GM21825 (cell line): ENCODE measurements around the gene CPVL.

ENCODE experiments used
- ATAC-seq: cut with Tn5 transposase; IDR thresholded peaks from one replicate; pipeline ENCODE4 v1.9.1; 2021; ENCODE audit warnings: mild to moderate bottlenecking, moderate library complexity; ENCODE audit not compliant: unreplicated experiment

CPVL gene

DNA sequence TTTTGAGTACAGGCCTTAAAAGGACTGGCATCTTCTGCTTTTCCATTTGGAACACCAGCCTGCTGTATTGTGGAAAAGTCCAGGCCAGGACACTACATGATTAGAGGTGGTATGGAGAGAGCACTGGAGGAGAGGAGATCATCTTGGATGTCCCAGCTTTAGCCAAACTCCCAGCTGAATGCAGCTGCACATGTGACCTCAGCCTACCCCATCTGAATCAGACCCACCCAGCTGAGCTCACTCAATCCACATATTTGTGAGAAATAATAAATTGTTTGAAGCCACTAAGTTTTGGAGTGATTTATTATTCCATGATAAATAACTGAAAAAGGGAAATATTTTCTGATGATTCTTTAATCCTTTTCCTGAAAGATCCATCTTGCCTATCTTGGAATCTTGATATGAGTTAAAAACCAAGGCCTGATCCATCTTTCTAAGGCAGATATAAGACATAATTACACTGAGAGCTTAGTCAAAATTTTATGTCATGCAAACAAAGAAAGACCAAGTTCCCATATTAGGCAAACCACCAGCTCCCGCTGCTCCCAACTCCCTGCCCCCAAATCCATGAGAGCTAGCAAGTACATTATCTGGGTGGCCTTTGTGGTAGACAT, 133.1 kb downstream of the CPVL start:
- no peak for ATAC-seq

DNA sequence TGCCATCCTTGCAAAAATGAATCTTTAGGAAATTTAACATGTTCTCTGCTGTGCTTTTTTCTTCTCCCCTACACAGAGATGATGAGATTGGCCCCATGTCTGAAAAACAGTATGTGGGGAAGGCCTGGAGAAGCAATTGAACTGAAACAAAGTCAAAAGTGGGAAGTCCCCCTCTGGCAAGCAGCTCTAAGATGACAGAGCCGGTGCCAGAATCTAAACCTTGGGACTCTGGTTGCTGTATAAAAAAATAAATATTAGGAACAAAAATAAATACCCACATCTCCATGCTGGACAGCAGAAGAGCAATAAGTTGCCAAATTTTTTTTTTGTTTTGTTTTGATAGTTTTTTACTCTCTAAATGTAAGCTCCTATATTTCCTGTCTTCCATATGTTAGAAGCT, 136.4 kb downstream of the CPVL start:
- no peak for ATAC-seq

DNA sequence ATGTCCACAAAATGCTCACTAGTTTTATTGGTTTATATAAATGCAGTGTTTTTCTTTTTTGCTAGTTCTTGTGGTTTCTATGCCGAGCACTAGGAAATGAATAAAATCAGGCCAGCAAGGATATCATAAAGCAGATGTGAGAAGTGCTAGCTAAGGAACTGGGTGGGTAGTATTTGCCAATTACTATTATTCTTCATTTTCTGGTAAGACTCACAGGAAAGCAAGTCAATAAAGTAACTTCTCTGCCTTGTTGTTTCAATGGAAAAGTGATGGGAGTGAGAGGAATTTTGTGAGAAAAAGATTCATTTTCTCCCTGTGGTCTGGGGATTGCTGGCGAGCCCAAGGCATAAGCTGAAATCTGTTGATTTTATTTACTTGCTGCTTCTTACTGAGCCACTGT, 137.7 kb downstream of the CPVL start:
- no peak for ATAC-seq

DNA sequence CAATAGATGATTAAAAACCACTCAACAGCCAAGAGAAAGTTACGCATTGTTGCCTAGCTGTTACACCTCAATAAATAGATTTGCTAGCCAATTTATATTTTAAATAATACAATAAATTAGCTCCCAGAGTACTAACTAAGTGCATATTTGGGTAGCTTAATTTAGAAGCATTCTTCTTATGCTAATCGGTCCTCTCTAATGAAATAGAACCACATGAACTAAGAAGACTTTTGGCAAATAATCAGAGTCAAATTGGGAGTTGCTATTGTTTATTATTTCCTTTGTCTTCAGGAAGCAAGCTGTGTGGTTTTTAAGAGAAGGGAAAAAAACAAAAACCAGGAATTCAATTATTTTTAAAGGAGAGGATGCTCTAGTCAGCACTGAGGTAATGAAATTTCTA, 139.2 kb downstream of the CPVL start:
- no peak for ATAC-seq

DNA sequence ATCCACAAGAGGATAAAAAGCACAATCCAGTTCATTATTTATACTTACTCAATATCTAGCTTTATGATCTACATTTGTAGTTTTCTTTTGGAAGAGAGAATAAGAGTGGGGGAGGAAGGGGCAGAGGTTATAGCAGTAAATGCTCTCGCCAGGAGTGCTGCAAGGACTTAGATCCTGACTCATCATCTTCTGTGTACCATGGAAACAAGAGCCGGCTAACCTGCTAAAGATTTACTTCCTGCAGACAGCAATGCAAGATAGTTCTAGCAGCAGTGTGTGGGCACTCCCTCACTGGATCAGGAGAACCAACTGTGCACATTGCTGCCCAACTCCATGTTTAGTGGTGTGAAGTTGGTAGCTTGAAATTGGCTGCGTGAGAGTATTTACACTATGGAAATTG, 140.5 kb downstream of the CPVL start:
- ATAC-seq: no peak

DNA sequence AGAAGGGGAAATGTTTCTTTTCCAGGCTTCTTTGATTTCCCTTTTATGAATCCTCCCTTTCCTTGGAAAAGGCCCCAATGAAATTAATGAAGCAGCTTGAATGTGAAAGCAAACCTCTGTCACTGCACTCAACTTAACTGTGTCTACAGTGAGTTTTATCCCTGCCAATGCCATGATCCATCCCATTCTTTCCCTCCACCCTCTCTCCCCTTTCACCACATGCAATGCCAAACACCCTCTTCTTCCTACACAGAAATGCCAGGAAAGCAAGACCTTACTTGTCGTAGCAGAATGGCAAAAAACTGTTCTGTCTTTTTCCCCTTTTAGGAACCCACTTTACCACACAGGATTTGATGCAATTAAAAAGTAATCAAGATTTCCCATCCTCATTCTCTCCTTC, 140.9 kb downstream of the CPVL start:
- no peak for ATAC-seq

DNA sequence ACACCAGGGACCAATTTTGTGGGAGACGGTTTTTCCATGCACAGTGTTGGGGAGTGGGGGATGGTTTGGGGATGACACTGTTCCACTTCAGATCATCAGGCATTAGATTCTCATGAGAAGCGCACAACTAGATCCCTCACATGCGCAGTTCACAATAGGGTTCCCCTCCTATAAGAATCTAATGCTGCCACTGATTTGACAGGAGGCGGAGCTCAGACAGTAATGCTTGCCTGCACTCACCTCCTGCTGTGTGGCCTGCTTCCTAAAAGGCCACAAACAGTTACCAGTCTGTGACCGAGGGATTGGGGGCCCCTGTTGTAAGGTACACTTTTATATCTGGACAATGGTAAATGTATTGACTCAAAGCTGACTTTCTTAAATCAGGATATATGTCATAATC, 142.6 kb downstream of the CPVL start:
- no peak for ATAC-seq

DNA sequence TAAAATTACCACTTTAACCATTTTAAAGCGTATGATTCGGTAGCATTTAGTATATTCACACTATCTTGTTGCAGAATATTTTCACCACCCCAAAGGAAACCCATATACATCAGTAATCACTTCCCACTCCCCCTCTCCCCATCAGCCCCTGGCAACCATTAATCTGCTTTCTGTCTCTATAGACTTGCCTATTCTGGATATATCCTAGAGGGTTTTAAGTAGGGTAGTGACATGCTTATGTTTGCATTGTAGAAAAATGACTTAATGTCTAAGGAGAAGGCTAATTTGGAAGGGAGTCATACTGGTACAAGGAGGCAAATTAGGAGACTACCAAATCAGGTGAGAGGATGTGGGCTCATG, 145.6 kb downstream of the CPVL start:
- ATAC-seq: no peak

DNA sequence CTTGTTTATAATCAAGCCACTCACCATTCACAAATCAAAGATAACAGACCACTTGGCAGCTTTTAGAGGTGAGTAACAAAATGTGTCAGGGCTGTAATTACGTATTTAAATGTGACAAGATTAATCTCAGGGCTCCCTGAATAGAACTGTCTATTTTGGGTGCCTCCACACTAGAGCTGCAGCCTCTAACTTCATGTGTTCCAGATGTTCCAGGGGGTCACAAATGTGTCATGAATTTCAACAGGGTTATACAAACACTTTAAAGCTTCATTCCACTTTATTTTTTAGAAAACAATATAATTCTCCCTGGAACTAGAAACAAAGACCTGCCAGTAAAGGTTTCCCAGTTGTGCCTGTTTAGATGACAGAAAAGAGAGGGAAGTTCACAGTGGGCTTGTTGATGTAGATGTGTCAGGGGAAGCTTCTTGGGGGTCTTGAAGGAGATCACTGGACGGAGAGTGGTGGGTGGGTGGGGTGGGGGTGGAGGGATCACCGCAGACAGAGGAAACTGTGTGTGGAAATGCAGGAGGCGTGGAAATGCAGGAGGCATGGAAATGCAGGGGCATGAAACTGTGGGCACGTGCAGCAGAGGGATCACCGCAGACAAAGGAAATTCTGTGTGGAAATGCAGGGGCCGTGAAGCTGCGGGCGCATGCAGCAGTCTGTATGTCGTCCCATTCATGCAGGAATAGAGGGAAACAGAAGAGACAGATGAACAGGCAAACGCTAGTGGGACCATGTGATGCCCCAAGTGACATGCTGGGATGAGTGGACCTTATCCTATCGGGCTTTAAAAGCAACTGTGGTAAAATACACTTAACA, 146.2 kb downstream of the CPVL start:
- ATAC-seq: no peak

DNA sequence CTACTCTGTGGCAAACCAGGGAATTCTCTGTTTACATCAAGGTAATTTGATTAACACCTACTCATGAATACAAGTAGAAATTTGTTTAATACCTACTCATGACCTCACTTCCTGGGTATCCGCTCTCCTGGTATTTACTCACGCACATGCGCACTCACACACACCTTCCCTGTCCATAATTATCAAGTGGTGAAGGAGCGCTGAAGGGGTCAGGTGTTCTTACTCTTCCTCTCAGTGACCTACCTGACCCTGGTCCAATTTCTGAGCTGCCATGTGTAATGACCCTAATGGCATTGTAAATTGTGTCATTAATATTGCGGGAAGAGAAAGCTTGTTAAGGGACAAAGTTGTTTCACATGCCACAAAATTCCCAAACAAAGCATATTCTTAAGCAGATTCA, 146.9 kb downstream of the CPVL start:
- ATAC-seq: no peak

DNA sequence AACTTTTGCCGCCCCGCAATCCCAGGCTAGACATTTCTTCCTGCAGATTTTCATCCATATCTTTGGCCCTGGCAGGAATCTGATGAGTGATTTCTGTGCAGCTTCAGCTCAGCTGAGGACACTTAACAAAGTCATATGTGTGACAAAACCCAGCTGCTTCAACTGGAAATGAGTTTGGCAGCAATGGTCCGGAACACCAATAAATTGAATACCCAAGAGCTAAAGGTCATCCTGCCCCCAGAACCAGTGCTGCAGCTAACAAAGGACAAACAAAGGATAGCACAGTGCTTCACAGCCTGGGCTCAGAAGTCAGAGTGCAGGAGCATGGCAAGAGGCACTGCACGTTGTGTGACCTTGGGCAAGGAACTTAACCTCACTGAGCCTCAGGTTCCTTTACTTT, 148.2 kb downstream of the CPVL start:
- no peak for ATAC-seq

DNA sequence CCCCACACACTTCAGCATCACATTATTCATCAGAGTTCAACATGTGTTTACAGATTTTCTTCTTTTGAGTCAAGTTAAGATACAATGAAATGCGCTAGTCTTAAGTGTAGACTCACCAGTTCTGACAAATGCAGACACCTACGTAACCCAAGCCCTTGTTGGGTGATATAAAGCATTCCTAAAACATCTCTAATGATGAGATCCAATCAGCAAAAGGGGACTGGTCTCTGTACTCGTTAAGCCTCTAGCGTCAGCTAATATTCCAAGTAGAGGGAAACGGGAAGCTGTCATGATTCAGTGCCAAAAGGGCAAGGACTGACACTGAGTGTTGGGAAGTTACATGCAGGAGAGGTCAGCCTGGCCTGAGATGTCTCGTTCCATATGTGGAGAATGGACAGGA, 149.5 kb downstream of the CPVL start:
- no peak for ATAC-seq

DNA sequence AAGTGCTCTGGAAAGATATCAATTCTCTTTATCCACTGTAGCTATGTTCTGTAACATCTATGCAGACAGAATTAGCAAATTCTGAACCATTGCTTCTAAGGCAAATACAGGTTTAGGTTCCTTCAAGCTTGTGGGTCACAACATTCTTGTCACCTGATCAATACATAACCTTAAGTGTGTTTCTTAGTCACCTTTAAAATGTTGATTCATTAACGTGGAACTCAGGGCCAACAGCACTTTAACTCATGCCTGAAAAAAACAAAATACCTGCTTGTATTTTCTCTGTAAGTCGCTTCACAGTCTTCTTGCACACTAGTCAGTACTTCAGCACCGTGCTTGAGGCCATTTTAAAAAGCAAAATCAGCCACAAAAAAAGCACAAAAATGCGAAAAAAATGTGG, 153.0 kb downstream of the CPVL start:
- ATAC-seq: no peak

DNA sequence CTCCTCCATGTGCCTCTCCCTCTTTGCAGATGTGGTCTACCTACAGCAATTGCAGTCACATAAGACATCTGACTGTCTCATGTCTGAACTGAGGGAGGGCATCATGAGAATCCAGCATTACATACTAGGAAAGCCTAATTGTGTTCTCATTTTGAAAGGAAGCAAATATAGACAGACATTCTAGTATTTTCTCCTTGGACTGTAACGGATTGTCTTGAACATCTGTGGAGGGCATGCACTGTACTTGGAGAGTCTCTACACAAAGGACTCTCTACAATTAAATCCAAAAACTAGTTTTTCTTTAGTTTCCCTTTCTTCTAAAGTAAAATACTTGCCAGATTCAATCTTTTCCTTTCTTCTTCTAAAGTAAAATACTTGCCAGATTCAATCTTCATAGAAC, 153.5 kb downstream of the CPVL start:
- no peak for ATAC-seq

DNA sequence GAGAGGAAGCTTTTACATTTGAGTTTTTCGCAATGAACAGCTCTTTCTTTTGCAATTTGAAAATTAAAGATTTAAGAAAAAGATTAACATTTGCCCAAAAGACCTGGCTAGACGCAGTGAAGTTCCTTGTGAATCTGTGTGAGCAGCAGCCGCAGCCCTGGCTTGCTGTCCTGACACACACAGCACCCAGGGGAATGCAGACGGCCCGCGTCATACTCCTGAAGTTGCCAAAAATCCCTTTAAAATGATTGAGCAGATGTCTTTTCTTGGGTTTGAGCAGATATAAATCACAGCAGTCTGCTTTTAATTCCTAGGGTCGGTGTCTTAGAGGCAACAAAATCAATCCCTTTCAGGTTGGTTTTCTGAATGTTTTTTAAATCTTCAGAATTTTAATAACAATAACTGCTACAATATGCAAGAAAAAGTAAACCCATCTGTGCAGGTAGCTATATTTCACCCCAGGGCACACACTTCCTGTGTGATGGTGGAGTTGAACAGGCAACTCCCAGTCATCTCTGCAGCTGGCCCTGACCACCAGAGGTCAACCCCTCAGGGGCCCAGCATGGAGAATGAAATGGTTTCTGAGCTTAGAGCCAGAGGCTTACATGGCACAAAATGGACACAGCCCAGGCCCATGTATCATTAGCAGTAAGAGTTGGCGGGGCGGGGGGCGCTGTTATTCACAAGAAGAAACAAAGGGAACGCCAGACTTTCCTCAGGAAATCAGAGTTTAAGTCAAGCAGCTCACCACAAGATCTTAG, 156.0 kb downstream of the CPVL start:
- ATAC-seq: no peak

DNA sequence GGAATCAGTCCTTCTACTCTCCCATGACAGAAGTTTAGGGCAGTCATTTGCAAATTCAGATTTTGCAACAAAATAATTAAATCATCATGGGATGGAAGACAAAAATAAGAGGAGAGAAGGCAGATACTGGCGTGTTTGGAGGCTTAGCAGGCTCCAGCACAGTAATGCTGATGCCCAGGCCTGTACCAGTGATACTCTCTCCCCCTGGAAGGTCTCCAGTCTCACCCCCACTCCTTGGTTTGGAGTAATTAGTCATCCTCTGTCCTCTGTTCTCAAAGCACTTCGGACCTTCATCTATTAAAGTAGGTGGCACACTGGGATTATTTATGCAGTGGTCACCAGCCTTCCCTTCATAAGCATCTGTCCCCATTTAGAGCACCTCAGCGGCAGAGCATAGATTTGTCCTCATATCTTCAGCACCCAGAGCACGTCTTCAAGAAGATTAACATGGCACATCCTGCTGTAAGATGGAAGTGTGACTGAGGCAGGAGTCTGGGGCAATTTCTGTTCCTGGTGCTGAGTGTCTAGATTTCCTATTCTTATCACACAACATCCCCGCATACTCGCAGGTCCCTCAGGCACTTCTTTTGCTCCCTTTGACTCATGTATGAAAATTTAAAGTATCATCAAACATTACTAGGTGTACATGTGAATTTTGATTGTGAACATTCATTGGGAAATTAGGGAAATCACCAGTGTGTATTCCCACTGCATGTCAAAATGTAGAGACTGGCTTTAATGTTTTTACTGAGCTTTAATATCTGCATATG, 156.9 kb downstream of the CPVL start:
- no peak for ATAC-seq

DNA sequence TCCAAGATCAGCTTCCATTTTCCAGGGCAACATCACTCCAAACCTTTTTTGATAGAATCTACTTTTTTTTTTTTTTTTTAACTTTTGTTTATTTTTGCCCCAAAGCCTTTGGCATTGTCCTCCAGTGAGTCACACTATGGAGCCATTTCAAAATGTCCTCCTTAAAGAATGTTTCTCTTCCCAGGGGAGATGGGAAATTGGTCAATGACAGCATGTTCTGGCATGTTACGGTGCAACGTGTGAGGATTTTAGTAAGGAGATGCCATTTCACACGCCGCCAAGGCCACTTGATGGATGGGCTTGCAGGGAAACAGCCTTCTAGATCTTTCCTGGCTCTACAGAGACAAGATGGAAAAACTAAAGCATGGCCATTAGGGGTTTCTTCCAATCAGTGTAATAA, 157.5 kb downstream of the CPVL start:
- no peak for ATAC-seq

DNA sequence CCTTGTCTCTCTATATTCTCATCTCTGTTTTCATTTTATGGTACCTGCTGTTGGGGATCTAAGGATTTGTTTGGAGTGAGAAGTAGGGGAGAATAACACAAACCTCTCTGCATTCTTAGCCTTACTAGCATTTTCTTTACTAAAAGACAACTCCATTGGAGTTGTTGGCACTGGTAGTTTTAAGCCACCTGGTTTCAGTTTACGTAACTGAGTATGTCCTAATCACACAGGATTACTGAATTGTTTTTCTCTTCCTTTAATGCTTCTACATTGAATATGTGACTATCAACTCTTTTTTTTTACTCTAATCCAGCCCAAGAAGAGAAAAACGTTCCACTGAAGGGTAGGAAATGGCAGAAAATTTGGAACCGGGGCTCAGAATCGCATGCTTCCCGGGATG, 158.2 kb downstream of the CPVL start:
- no peak for ATAC-seq

DNA sequence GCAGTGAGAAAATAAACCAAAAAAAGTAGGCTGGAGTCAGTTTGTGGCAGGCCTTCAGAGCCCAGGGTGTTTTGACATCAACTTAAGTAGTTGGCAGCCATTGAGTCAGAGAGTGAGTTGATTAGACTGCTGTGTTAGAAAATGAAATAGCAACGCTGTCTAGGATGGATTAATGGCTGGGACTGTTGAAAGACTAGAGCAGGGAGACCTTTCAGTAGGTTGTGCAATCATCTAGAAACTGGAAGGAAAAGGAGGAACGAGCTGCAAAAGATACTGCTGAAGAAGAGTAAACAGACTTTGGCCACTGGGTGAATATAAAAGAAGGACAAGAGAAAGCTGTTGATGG, 159.6 kb downstream of the CPVL start:
- ATAC-seq: no peak

DNA sequence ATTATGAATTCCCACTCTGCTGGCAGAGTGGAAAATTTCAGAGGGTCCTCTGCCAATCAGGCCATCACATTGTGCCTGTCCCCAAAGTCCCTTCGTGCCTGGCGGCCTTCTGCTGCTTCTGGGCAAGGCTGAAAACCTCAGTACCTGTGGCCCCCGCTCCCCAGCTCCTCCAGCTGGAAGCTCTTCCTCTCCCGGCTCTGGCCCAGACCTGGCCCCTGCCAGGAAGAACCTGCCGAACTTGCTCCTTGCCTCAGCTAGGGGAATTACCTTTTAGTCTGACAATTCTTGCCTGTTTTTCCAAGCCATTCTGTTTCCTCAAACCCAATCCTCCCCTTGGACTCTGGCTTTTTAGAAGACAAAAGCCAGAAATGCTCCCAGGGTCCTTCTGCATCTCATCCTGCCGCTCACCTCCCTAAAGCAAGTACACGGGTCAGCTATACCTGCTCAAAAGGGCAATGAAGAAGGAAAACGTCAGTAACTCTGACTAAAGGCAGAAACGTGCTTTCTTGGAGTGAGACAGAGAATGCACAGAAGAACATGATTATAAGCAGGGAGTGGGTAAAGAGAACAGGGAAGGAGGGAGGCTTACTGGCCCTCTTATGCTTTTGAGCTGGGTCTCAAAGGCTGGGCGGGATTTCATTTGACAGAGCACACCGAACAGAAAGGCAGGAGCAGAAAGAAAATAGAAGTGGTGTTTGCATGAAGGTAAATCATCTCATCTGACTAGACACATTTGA, 160.1 kb downstream of the CPVL start:
- ATAC-seq: no peak

DNA sequence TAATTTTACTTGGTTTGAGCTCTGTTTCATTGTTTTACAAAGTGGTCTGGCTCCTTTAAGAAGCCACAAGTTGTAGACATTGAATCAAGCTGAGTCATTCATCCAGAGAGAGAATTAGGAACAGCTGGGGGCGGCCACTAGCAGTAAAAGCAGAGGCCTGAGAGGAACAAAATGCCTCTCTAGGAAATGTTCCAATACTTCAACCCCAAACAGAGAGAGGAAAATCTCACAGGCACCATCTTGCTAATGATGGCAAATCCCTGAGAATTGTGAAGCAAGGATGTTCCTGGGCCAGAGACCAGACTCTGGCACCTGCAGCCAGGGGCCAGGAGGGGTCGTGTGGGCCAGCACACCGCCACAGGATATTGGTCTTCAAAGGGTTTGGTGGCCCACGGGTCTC, 161.7 kb downstream of the CPVL start:
- ATAC-seq: no peak
